Activated naive CD8-positive, alpha-beta T cell treated with anti-CD3 and anti-CD28 coated beads, Interleukin-2, amount 50 U/mL, for 24 hours (primary cell): ENCODE data around the gene SLTM.
"Not testable (repeated sequence)": the region's sequence is repeated elsewhere in the genome, so short reads cannot be mapped to it uniquely, and the experiment has no call there.

ENCODE experiments used
- ATAC-seq: fragments of 150-1000 bp; cut with Tn5 transposase; one replicate; pipeline ENCODE4 v1.10.0; 2021
- DNase-seq: peaks from one replicate; pipeline ENCODE4 v3.0.0; 2021
- H3K27ac Mint-ChIP-seq: one replicate; pipeline ENCODE4 v1.8.0; 2021; ENCODE audit warnings: mild to moderate bottlenecking, mixed read lengths
- H3K27me3 Mint-ChIP-seq: one replicate; pipeline ENCODE4 v1.8.0; 2021; ENCODE audit warnings: mixed read lengths
- H3K36me3 Mint-ChIP-seq: one replicate; pipeline ENCODE4 v1.8.0; 2021; ENCODE audit warnings: low read depth, mixed read lengths
- H3K4me1 Mint-ChIP-seq: one replicate; pipeline ENCODE4 v1.8.0; 2021; ENCODE audit warnings: mixed read lengths
- H3K4me3 Mint-ChIP-seq: one replicate; pipeline ENCODE4 v1.8.0; 2021; ENCODE audit warnings: mild to moderate bottlenecking, moderate library complexity, mixed read lengths
- H3K9me3 Mint-ChIP-seq: one replicate; pipeline ENCODE4 v1.8.0; 2021; ENCODE audit warnings: mixed read lengths

SLTM gene

GRCh38 chr15:58917613-58918129 lies 15.8 kb downstream of the SLTM start:
- H3K27me3 Mint-ChIP-seq, DNase-seq, ATAC-seq, H3K9me3 Mint-ChIP-seq, H3K4me3 Mint-ChIP-seq, H3K27ac Mint-ChIP-seq: not testable (repeated sequence)
- peaks cover 17% of the 10 kb centered on the region for H3K4me1 Mint-ChIP-seq
- H3K36me3 Mint-ChIP-seq, result peaks cover 33% of the 10 kb centered on the region

- H3K9me3 Mint-ChIP-seq, result no peaks in the 10 kb centered on the region
- ATAC-seq, result no peak
- no peak overlapping the region for H3K27ac Mint-ChIP-seq
- H3K4me3 Mint-ChIP-seq, result no peak overlapping the region
- peaks cover 17% of the 10 kb centered on the region for H3K4me1 Mint-ChIP-seq
- H3K36me3 Mint-ChIP-seq, result peaks cover 36% of the 10 kb centered on the region
- no peaks in the 10 kb centered on the region for H3K27me3 Mint-ChIP-seq
- DNase-seq, result no peak
These were observed 16.5 kb downstream of the SLTM start for GRCh38 chr15:58916962-58917361.

- Mint-ChIP-seq H3K4me3 (no peak overlapping the region), H3K27me3 (no peaks in the 10 kb centered on the region), H3K36me3 (peaks cover 58% of the 10 kb centered on the region), H3K4me1 (peaks cover 36% of the 10 kb centered on the region), H3K9me3 (no peaks in the 10 kb centered on the region), H3K27ac (no peak overlapping the region)
- no peak for DNase-seq
- ATAC-seq, result no peak
These were observed 23.0 kb downstream of the SLTM start for GRCh38 chr15:58910456-58910855.

GRCh38 chr15:58909616-58910015 lies 23.9 kb downstream of the SLTM start:
- H3K4me1 Mint-ChIP-seq, result peaks cover 33% of the 10 kb centered on the region
- no peaks in the 10 kb centered on the region for H3K27me3 Mint-ChIP-seq
- H3K36me3 Mint-ChIP-seq, result peaks cover 55% of the 10 kb centered on the region
- H3K9me3 Mint-ChIP-seq, result no peaks in the 10 kb centered on the region
- H3K4me3 Mint-ChIP-seq, result no peak overlapping the region
- H3K27ac Mint-ChIP-seq, result no peak overlapping the region
- ATAC-seq (no peak), DNase-seq (no peak)

- H3K27me3 Mint-ChIP-seq, result no peaks in the 10 kb centered on the region
- H3K4me1 Mint-ChIP-seq, result peaks cover 31% of the 10 kb centered on the region
- H3K4me3 Mint-ChIP-seq, result no peak overlapping the region
- DNase-seq (no peak), ATAC-seq (no peak)
- H3K27ac Mint-ChIP-seq, result peak overlapping the region; percentile 25
- peaks cover 47% of the 10 kb centered on the region for H3K36me3 Mint-ChIP-seq
- no peaks in the 10 kb centered on the region for H3K9me3 Mint-ChIP-seq
These were observed 24.7 kb downstream of the SLTM start for GRCh38 chr15:58908550-58909309.

GRCh38 chr15:58900631-58901030 lies 32.8 kb downstream of the SLTM start:
- Mint-ChIP-seq H3K9me3 (no peaks in the 10 kb centered on the region), H3K36me3 (peaks cover 35% of the 10 kb centered on the region), H3K4me3 (no peak overlapping the region), H3K27me3 (no peaks in the 10 kb centered on the region), H3K4me1 (peaks cover 4% of the 10 kb centered on the region), H3K27ac (no peak overlapping the region)
- ATAC-seq (no peak), DNase-seq (no peak)

- no peak for DNase-seq
- no peak overlapping the region for H3K4me3 Mint-ChIP-seq
- H3K36me3 Mint-ChIP-seq, result peaks cover 51% of the 10 kb centered on the region
- ATAC-seq, result no peak
- H3K4me1 Mint-ChIP-seq, result peaks cover 4% of the 10 kb centered on the region
- H3K27me3 Mint-ChIP-seq, result no peaks in the 10 kb centered on the region
- H3K27ac Mint-ChIP-seq, result no peak overlapping the region
- H3K9me3 Mint-ChIP-seq, result no peaks in the 10 kb centered on the region
These were observed 35.3 kb downstream of the SLTM start for GRCh38 chr15:58898150-58898680.

GRCh38 chr15:58889363-58889762 lies 44.1 kb downstream of the SLTM start:
- ATAC-seq (no peak), DNase-seq (no peak)
- H3K36me3 Mint-ChIP-seq, result peaks cover 79% of the 10 kb centered on the region
- H3K4me1 Mint-ChIP-seq, result peaks cover 4% of the 10 kb centered on the region
- H3K4me3 Mint-ChIP-seq, result no peak overlapping the region
- peak overlapping the region; percentile 34 for H3K27ac Mint-ChIP-seq
- no peaks in the 10 kb centered on the region for H3K27me3 Mint-ChIP-seq
- no peaks in the 10 kb centered on the region for H3K9me3 Mint-ChIP-seq

GRCh38 chr15:58886921-58887320 lies 46.6 kb downstream of the SLTM start:
- no peak overlapping the region for H3K4me3 Mint-ChIP-seq
- no peaks in the 10 kb centered on the region for H3K9me3 Mint-ChIP-seq
- H3K27me3 Mint-ChIP-seq, result no peaks in the 10 kb centered on the region
- H3K4me1 Mint-ChIP-seq, result peaks cover 4% of the 10 kb centered on the region
- no peak for DNase-seq
- ATAC-seq, result no peak
- peaks cover 75% of the 10 kb centered on the region for H3K36me3 Mint-ChIP-seq
- H3K27ac Mint-ChIP-seq, result peak overlapping the region; percentile 43

GRCh38 chr15:58883926-58884325 lies 49.6 kb downstream of the SLTM start:
- not testable (repeated sequence) for H3K4me3 Mint-ChIP-seq, H3K27ac Mint-ChIP-seq, H3K27me3 Mint-ChIP-seq, DNase-seq, H3K4me1 Mint-ChIP-seq, ATAC-seq, H3K9me3 Mint-ChIP-seq
- peaks cover 82% of the 10 kb centered on the region for H3K36me3 Mint-ChIP-seq

- no peaks in the 10 kb centered on the region for H3K27me3 Mint-ChIP-seq
- H3K9me3 Mint-ChIP-seq, result no peaks in the 10 kb centered on the region
- DNase-seq (no peak), ATAC-seq (no peak)
- no peak overlapping the region for H3K4me3 Mint-ChIP-seq
- peak overlapping the region; percentile 1 for H3K27ac Mint-ChIP-seq
- H3K4me1 Mint-ChIP-seq, result no peaks in the 10 kb centered on the region
- peaks cover 79% of the 10 kb centered on the region for H3K36me3 Mint-ChIP-seq
These were observed 51.2 kb downstream of the SLTM start for GRCh38 chr15:58882243-58882642.

GRCh38 chr15:58880320-58880719 lies 53.2 kb downstream of the SLTM start:
- ATAC-seq, result no peak
- no peaks in the 10 kb centered on the region for H3K27me3 Mint-ChIP-seq
- no peaks in the 10 kb centered on the region for H3K9me3 Mint-ChIP-seq
- no peak for DNase-seq
- peaks cover 75% of the 10 kb centered on the region for H3K36me3 Mint-ChIP-seq
- H3K27ac Mint-ChIP-seq, result no peak overlapping the region
- no peak overlapping the region for H3K4me3 Mint-ChIP-seq
- no peaks in the 10 kb centered on the region for H3K4me1 Mint-ChIP-seq

- H3K36me3 Mint-ChIP-seq, result peaks cover 60% of the 10 kb centered on the region
- ATAC-seq (no peak), DNase-seq (no peak)
- no peaks in the 10 kb centered on the region for H3K9me3 Mint-ChIP-seq
- H3K4me3 Mint-ChIP-seq, result no peak overlapping the region
- H3K4me1 Mint-ChIP-seq, result peaks cover 3% of the 10 kb centered on the region
- no peak overlapping the region for H3K27ac Mint-ChIP-seq
- H3K27me3 Mint-ChIP-seq, result no peaks in the 10 kb centered on the region
These were observed 55.3 kb downstream of the SLTM start for GRCh38 chr15:58877999-58878825.

GRCh38 chr15:58876306-58877106 lies 57.0 kb downstream of the SLTM start:
- peaks cover 4% of the 10 kb centered on the region for H3K4me1 Mint-ChIP-seq
- no peaks in the 10 kb centered on the region for H3K27me3 Mint-ChIP-seq
- no peak for ATAC-seq
- no peak for DNase-seq
- H3K27ac Mint-ChIP-seq, result no peak overlapping the region
- peaks cover 50% of the 10 kb centered on the region for H3K36me3 Mint-ChIP-seq
- H3K9me3 Mint-ChIP-seq, result no peaks in the 10 kb centered on the region
- H3K4me3 Mint-ChIP-seq, result no peak overlapping the region
